ENCODE measurements around the gene BOC. TPM values are rescaled to one million over a fixed set of nuclear protein-coding genes. Genes with fewer than 3 reads are reported as not detected.

The BOC gene
- total and polyA plus RNA-seq, 10 of the 15 experiments (the other 5 are each of a cell fraction or from before 2014, with no cell fraction given), result 0.18 TPM; not detected in 9

DNA sequence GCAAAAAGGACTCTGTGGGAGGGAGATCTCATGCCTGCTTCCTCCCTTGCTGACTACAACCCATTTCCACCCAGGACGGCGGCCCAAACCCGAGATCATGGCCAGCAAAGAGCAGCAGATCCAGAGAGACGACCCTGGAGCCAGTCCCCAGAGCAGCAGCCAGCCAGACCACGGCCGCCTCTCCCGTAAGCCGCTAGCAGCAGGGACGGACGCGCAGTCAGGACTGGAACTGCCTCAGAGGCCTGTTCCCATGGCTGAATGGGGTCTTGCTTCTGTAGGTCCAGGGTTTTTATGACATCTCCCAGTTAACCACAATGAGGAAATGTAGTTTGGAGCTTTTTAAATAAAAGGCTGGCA, 67.2 kb downstream of the BOC start (continued):
- TF ChIP-seq, protein P1, sequence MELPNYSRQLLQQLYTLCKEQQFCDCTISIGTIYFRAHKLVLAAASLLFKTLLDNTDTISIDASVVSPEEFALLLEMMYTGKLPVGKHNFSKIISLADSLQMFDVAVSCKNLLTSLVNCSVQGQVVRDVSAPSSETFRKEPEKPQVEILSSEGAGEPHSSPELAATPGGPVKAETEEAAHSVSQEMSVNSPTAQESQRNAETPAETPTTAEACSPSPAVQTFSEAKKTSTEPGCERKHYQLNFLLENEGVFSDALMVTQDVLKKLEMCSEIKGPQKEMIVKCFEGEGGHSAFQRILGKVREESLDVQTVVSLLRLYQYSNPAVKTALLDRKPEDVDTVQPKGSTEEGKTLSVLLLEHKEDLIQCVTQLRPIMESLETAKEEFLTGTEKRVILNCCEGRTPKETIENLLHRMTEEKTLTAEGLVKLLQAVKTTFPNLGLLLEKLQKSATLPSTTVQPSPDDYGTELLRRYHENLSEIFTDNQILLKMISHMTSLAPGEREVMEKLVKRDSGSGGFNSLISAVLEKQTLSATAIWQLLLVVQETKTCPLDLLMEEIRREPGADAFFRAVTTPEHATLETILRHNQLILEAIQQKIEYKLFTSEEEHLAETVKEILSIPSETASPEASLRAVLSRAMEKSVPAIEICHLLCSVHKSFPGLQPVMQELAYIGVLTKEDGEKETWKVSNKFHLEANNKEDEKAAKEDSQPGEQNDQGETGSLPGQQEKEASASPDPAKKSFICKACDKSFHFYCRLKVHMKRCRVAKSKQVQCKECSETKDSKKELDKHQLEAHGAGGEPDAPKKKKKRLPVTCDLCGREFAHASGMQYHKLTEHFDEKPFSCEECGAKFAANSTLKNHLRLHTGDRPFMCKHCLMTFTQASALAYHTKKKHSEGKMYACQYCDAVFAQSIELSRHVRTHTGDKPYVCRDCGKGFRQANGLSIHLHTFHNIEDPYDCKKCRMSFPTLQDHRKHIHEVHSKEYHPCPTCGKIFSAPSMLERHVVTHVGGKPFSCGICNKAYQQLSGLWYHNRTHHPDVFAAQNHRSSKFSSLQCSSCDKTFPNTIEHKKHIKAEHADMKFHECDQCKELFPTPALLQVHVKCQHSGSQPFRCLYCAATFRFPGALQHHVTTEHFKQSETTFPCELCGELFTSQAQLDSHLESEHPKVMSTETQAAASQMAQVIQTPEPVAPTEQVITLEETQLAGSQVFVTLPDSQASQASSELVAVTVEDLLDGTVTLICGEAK (IDR thresholded peaks at IDR 0.05; ENCODE audit: borderline replicate concordance), result no peak

DNA sequence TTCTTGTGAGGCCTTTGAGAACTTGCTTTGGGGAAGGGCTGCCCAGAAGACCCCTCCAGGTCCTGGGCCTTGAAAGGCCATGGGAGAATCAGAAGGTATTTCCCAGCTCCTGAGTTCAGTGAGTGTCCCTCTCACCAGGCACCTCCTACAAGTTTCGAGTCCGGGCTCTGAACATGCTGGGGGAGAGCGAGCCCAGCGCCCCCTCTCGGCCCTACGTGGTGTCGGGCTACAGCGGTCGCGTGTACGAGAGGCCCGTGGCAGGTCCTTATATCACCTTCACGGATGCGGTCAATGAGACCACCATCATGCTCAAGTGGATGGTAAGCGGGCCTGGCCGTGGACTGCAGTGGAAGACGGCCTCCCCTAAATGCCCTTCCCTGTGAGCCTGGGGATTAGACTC, 68.3 kb downstream of the BOC start:
- no peak for ATAC-seq
- ChIA-PET CTCF (interaction anchor here (1.4 to 4.8 kb wide), 2 partner anchors 9 to 146 kb away, joined by 3 to 34 read pairs; no protein-coding TSS in a partner anchor), POLR2A (no interaction called here), SMC1A (ENCODE audit: uncharacterized antibody, unreplicated experiment) (interaction anchor here (1.9 to 3.3 kb wide), 2 partner anchors 9 to 24 kb away, joined by 6 to 19 read pairs; no protein-coding TSS in a partner anchor), RAD21 (ENCODE audit: unreplicated experiment) (interaction anchor here (1.4 kb wide), 1 partner anchor 8 kb away, joined by 4 read pairs; no protein-coding TSS in a partner anchor)
- no peaks in the 10 kb centered on the region for H3K79me2 ChIP-seq (ENCODE audit: control insufficient read depth, insufficient read depth, low read length)
- no peak for FAIRE-seq
- WGBS (ENCODE audit: insufficient coverage, insufficient replicate concordance, low lambda C conversion rate, missing lambda C conversion rate), result 92% methylated on average over 17 of the region's 17 CpGs
- H3K4me3 ChIP-seq, result no peak overlapping the region
- no peak overlapping the region for H2AFZ ChIP-seq (ENCODE audit: control insufficient read depth, low read depth, low read length)
- H3K4me1 ChIP-seq (ENCODE audit: control insufficient read depth, insufficient read depth, low read length), result peaks cover 32% of the 10 kb centered on the region
- H3K9me3 ChIP-seq (replicated peaks; ENCODE audit: control insufficient read depth, insufficient read depth, low read length), result no peaks in the 10 kb centered on the region
- H3K4me2 ChIP-seq (ENCODE audit: control insufficient read depth, insufficient read depth), result no peak overlapping the region
- no peak overlapping the region for H3K27ac ChIP-seq (ENCODE audit: control insufficient read depth, insufficient read depth)
- no peaks in the 10 kb centered on the region for H3K27me3 ChIP-seq (replicated peaks in 1 of 2; ENCODE audit: control insufficient read depth in 2 of 2, insufficient read depth in 2 of 2, low read length in 1 of 2)
- H3K36me3 ChIP-seq (ENCODE audit: control insufficient read depth in 2 of 2, insufficient read depth in 2 of 2, low read length in 1 of 2), result no peaks in the 10 kb centered on the region
- no peak for DNase-seq (ENCODE audit: low read depth, low spot score)
- BruUV-seq (replicated peaks), result no TSS peak
- intact Hi-C loops (cut with micrococcal nuclease; ENCODE audit: unreplicated experiment) (no loop called here), in situ Hi-C loops (cut with MboI) (loop anchor here (5.0 to 10.0 kb wide), 2 partner anchors 142 to 635 kb away; partner anchors contain the start of gene CCDC80)
- TF ChIP-seq CTCF (IDR thresholded peaks at IDR 0.05 in 2 of 3, conservative IDR thresholded peaks at IDR 0.05 in 1 of 3; ENCODE audit: control insufficient read depth in 2 of 3, extremely low read depth in 1 of 3, insufficient read depth in 1 of 3, low read depth in 3 of 3, low read length in 3 of 3), result 0 out of 6 replicates have a peak, but pooled peaks of 1 of the 3 experiments have one; percentile 2
- TF ChIP-seq, protein P2, sequence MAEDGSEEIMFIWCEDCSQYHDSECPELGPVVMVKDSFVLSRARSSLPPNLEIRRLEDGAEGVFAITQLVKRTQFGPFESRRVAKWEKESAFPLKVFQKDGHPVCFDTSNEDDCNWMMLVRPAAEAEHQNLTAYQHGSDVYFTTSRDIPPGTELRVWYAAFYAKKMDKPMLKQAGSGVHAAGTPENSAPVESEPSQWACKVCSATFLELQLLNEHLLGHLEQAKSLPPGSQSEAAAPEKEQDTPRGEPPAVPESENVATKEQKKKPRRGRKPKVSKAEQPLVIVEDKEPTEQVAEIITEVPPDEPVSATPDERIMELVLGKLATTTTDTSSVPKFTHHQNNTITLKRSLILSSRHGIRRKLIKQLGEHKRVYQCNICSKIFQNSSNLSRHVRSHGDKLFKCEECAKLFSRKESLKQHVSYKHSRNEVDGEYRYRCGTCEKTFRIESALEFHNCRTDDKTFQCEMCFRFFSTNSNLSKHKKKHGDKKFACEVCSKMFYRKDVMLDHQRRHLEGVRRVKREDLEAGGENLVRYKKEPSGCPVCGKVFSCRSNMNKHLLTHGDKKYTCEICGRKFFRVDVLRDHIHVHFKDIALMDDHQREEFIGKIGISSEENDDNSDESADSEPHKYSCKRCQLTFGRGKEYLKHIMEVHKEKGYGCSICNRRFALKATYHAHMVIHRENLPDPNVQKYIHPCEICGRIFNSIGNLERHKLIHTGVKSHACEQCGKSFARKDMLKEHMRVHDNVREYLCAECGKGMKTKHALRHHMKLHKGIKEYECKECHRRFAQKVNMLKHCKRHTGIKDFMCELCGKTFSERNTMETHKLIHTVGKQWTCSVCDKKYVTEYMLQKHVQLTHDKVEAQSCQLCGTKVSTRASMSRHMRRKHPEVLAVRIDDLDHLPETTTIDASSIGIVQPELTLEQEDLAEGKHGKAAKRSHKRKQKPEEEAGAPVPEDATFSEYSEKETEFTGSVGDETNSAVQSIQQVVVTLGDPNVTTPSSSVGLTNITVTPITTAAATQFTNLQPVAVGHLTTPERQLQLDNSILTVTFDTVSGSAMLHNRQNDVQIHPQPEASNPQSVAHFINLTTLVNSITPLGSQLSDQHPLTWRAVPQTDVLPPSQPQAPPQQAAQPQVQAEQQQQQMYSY (CRISPR knock-in tag; IDR thresholded peaks at IDR 0.05), result no peak
- H4K20me1 ChIP-seq (ENCODE audit: control insufficient read depth, insufficient read depth), result no peaks in the 10 kb centered on the region
- H3K9ac ChIP-seq (ENCODE audit: control insufficient read depth, insufficient read depth, low read length), result no peak overlapping the region

All from GM12878 (cell line).